HG03175 (cell line): ENCODE results near the gene SKIC3.
A peak's percentile ranks its signal among the peaks of the same experiment; 100 is the strongest.

Experiments used
- ATAC-seq: cut with Tn5 transposase; IDR thresholded peaks from one replicate; pipeline ENCODE4 v1.9.1; 2021; ENCODE audit warnings: mild to moderate bottlenecking, moderate library complexity; ENCODE audit not compliant: unreplicated experiment

SKIC3 gene

GRCh38 chr5:95554647-95555548 is at the start of gene SKIC3, which contains the start of gene ARSK:
Gene SKIC3, minus strand, starts transcription at chr5:95554977. Its CDS starts 7,827 bp downstream, at chr5:95547150.
Gene ARSK, plus strand, starts transcription at chr5:95555101. Its CDS starts 178 bp downstream, at chr5:95555279.
- ATAC-seq = peak; percentile 88

DNA sequence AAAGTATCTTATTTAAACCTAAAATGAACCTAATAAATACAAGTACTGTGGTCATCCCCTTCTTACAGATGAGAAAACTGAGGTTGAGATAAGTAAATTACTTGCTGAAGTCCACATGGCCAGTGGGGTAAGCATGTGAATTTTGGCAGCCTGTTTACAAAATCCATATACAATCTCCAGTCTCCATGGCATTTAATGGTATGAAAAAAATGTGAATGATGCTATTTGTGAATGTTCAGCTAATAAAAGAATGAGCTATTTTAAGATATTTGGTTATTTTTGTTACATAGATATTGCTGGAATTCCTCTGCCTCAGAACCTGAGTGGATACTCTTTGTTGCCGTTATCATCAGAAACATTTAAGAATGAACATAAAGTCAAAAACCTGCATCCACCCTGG is 45.8 kb upstream of the SKIC3 start:
- ATAC-seq = no peak

DNA sequence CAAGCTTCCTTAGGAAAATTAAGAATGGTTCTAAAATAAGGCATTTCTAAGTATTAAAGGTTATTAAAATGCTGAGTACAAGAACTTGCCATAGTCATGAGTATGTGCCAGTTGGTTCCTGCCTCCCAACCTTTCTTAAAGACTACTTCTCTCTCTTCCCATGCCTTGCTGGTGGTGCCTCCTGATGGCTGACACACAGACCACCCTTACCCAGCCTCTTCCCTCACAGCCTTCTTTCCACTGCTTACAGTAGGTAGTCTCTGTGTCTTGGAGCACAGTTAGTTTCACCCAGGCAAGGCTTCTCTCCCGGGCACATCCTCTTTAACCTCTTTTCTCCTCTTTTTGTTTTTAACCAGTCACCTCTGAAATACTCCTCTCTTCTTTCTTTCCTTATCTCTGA is 44.5 kb upstream of the SKIC3 start:
- ATAC-seq = no peak

- ATAC-seq = no peak
Measured at GRCh38 chr5:95595289-95595931, 40.6 kb upstream of the SKIC3 start.

DNA sequence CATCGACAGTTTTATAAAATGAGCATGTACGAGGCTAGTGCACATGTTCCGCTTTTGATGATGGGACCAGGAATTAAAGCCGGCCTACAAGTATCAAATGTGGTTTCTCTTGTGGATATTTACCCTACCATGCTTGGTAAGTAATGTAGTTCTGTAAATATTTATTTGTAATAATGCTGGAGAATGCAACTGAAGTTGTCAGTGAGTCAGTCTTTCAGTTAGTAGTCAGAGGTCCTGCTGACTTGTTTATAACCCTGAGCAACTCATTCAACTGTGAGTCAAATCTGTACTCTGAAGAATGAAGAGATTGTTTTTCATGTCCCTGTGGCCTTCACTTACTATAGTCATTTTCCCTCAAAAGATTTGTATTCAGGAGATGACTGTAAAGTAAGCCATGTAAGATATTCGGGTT is 36.7 kb upstream of the SKIC3 start:
- peak; percentile 66 for ATAC-seq

- no peak for ATAC-seq
Measured at GRCh38 chr5:95590880-95591279, 36.1 kb upstream of the SKIC3 start.

GRCh38 chr5:95583992-95584391 is 29.2 kb upstream of the SKIC3 start:
- no peak for ATAC-seq

GRCh38 chr5:95581576-95581975 is 26.8 kb upstream of the SKIC3 start:
- no peak for ATAC-seq

GRCh38 chr5:95572016-95572415 is 17.2 kb upstream of the SKIC3 start:
- no peak for ATAC-seq

- no peak for ATAC-seq
Measured at GRCh38 chr5:95565280-95565920, 10.6 kb upstream of the SKIC3 start.

DNA sequence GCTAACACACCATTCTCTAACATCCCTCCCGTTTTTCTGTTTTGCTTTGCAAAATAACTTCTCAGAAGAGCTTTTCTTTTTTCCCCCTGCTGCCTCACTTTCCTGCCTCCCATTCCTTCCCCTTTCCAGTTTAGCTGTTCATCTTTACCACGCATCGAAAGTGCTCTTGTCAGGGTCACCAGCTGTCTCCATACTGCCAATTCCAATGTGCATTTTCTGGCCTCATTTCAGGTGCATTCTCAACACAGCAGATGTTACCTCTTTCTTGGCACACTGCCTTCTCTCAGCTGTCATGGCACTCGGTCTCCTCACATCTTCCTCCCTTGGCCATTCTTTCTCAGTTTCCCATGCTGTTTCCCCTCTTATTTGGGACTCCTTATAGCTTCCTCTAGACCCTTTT is 9.7 kb upstream of the SKIC3 start:
- no peak for ATAC-seq

DNA sequence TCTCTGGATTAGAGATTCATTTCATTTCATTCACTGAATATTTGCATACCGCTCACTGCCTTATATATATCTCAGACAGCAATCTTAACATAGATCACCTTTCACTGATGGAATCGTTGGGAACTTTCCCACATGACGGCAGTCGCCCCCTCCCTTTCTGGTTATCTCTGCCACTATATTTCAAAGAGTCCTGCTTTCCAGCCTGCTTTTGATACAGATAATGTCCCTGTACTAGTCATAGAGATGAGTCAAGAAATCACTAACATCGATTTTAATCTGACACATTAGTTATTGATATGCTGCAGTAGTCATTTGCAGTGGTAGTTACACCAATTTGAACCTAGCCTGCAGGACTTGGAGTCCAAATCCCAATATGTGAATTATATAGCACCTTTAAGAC is 8.6 kb upstream of the SKIC3 start:
- no peak for ATAC-seq

DNA sequence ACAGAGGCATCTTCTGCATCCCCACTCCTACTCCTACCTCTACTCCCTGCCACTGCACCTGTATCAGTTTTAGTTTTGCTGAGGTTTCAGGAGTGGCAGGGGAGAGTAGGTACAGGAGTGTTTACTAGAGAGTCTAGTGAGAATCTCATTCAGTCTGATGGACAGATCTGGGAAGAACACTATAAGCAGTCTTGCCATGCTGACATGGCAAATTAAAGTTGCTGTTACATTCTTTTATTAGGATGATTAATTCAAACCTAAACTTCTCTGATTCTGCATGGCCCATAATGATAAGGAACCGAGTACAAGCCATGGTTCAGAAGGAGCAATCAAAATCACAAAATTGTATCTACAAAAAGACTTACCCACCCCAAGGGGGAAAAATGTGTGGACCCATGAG is 7.5 kb upstream of the SKIC3 start:
- no peak for ATAC-seq

GRCh38 chr5:95557841-95558240 is 3.1 kb upstream of the SKIC3 start:
- no peak for ATAC-seq

- no peak for ATAC-seq
Measured at GRCh38 chr5:95555553-95555952, 776 bp upstream of the SKIC3 start.

GRCh38 chr5:95554331-95554646 is 488 bp downstream of the SKIC3 start:
- ATAC-seq = peak; percentile 28

GRCh38 chr5:95549030-95549429 is 5.7 kb downstream of the SKIC3 start:
- ATAC-seq = no peak

GRCh38 chr5:95543017-95543705 is 11.6 kb downstream of the SKIC3 start:
- no peak for ATAC-seq

DNA sequence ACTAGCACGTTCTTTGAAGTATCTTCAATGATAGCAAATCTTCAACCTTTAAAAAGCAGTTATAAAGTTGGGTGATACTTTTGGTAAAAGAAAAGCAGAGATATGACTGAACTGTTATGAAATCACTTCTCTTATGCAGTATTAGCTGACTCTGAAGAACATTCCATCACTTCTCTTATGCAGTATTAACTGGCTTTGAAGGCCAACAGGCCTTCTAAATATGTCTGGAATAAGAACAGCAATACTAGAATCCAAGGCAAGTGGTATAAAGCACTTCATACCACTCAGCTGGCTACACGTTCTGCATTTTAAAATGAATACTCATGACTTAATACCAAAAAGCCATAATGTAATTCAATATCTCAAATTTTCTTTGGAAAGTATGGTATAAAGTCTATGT is 17.3 kb downstream of the SKIC3 start:
- no peak for ATAC-seq

DNA sequence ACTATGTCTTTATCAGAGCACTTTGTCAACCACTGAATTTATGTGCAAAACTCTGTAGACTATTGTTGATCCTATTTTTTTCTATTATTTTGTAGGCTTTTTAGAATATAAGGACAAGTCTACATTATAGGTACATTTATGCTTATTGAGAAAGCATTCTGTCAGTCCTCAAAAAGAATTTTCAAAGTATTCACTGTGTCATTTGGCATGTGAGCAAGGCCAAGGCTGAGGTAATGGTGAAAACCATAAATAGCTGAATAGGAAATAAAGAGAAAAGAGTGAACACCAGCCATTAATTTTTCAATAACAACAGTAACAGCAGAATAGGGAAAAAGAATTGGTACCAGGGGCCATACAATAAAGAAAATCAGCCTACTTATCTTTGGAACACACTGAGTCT is 21.0 kb downstream of the SKIC3 start:
- no peak for ATAC-seq

GRCh38 chr5:95533106-95533505 is 21.7 kb downstream of the SKIC3 start:
- ATAC-seq = no peak
